GM19395 (cell line): ENCODE results near the gene KLF5.
A peak's percentile ranks its signal among the peaks of the same experiment; 100 is the strongest.
"Not testable (repeated sequence)": the region's sequence is repeated elsewhere in the genome, so short reads cannot be mapped to it uniquely, and the experiment has no call there.

ENCODE experiments used
- ATAC-seq: cut with Tn5 transposase; IDR thresholded peaks from one replicate; pipeline ENCODE4 v1.9.1; 2021; ENCODE audit warnings: mild to moderate bottlenecking, moderate library complexity; ENCODE audit not compliant: unreplicated experiment

The KLF5 gene

GRCh38 chr13:73058736-73059459 lies at the start of gene KLF5:
KLF5 (plus strand) TSS chr13:73059005; CDS start chr13:73059328, 323 bp downstream.
- ATAC-seq, result peak; percentile 95

DNA sequence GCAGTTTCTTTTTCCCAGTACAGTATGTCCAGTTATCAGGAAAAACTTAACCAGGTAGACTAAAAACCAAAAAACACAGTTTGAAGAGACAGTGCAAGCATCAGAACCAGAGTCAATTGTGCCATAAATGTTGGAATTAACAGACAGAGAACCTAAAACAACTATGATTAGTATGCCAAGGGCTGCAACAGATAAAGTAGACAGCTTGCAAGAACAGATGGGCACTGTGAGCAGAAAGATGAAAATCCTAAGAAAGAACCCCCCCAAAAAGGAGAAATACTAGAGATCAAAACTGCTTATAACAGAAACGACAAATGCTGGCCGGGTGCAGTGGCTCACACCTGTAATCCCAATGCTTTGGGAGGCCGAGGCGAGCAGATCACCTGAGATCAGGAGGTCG lies 47.1 kb upstream of the KLF5 start:
- no peak for ATAC-seq

GRCh38 chr13:73015805-73016204 lies 43.0 kb upstream of the KLF5 start:
- no peak for ATAC-seq

GRCh38 chr13:73018336-73018735 lies 40.5 kb upstream of the KLF5 start:
- ATAC-seq, result no peak

GRCh38 chr13:73025217-73026012 lies 33.4 kb upstream of the KLF5 start:
- ATAC-seq, result no peak

- ATAC-seq, result no peak
Observed at GRCh38 chr13:73034901-73035300, 23.9 kb upstream of the KLF5 start.

DNA sequence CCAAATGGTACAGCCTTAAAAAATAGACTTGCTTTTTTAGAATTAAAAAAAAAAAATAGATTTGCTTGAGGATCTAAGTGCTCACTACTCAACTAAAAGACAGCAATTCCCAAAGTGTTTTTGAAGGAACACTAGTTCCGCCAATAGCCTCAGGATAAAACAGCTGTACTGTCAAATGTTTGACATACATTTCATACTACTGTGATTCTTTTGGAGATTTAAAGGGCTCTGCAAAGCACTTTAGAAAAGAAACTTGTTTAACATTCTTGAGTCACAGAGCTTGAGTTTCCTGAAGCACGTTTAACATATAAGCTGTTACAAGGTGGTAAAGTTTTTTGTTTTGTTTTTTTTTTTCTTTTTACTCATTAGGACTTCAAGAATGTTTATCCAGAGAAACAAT lies 23.1 kb upstream of the KLF5 start:
- ATAC-seq, result no peak

DNA sequence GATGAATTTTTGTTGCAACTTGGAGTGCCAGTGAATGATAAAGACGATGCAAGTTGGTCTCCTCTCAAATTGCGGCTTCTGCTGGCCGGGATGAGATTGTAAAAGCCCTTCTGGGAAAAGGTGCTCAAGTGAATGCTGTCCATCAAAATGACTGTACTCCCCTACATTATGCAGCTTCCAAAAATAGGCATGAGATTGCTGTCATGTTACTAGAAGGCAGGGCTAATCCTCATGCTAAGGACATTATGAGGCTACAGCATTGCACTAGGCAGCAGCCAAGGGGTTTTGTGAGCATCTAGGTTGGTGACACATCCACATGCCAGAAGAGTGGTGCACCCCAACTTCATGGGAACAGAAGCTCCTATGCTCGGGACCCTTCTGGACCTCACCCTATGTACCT lies 22.2 kb upstream of the KLF5 start:
- no peak for ATAC-seq

- ATAC-seq, result no peak
Observed at GRCh38 chr13:73038064-73038463, 20.7 kb upstream of the KLF5 start.

DNA sequence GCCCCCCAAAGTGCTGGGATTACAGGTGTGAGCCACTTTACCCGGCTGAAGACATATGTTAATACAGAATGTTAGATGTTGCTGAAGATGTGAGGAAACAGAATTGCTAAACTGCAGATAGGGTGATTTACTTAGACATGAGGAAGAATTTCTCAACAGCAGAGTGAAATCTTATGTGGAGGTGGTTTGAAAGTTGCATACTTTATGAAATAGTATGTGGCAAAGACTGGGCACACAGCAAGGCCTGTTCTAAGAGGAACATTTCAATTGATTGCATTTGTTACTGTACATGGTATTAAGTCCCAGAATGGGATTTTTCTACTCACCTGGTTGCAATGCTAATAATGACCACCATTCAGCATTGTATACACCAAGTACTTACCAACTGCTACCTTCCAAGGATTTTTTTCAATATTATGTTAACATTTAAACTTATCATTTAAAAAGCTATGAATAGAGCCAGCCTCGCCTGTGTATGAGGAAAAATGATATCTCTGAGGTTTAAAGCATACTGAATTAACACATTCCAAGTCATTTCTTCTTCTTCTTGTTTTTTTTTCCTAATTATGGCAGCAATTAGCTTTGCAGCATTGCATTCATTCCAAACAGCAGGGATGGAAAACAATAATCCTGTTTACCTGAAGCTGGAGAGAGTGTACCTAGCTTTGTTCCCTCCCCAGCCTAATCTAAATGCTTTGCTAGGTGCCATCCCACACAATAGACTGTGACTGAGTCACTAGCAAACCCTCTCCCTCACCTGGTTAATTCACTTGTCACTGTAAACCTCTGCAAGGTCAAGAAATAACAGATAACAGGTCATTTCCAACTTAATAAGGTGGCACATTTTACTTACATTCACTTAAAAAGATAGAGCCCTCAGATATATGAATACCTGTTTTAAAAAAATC lies 19.4 kb upstream of the KLF5 start:
- ATAC-seq, result no peak

DNA sequence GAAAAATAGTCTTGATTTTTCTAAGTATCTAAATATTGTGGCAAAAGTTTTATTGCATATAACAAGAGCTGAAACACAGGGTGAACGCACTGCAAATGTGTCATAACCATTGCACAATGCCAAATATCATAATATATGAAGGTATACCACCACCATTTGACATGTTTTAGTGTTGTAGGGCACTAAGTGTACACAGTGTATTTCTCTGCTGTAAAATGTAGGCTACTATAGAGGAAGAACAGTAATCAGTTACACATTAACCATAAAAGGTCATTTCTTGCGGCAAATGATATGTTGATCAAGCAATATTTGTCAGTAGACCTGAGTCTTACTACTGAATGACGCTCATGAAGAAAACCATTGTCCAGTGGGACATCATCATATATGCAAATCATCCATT lies 18.3 kb upstream of the KLF5 start:
- no peak for ATAC-seq

DNA sequence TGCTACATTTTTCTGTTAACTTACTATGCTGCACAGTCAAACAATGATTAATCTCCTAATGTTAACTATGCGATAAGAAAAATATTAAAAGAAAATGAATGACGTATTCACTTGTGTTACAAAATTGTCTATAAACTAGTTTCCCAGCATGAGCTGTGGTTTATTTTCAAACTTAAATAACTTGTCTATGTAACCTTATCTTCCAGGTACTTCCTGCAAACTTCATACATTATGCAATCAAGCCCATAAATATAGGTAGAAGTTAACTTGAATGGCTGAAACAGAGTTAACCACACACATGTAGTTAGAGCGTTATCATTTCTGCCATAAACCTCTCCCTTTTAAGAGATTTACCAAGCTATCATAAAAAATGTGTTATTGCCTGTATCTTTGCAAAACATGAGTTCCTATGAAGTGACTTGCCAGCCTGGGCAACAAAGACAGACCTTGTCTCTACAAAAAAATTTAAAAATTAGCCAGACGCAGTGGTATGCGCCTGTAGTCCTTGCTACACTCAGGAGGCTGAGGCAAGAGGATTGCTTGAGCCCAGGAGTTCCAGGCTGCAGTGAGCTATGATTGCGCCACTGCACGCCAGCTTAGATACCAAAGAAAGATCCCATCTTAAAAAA lies 17.7 kb upstream of the KLF5 start:
- no peak for ATAC-seq

DNA sequence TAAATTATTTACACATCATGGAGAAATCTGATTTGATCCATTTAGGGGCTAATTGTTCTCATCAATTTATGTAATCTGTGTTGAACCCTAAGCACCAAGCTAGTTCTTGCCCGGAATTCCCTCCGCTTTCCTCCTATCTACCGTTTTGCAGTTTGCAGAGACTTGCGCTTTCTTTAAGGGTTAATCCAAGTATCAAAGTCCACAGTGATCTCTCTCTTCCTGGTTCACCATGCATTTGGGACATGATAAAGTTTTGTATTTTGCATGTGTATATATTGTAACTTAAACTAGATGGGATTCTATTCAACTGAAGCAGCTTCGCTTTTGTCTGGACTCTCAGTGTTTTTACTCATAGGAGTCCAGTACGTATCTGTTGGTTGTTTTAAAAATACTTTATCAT lies 13.8 kb upstream of the KLF5 start:
- no peak for ATAC-seq

DNA sequence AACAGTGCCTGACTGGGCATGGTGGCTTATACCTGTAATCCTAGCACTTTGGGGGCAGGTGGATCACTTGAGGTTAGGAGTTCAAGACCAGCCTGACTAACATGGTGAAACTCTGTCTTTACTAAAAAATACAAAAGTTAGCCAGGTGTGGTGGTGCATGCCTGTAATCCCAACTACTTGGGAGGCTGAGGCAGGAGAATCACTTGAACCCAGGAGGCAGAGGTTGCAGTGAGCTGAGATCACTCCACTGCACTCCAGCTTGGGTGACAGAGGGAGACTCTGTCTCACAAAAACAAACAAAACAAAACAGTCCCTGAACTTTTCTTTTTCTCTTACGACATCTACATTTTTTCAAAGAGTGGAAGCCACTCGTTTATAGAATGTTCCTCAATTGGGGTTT lies 10.2 kb upstream of the KLF5 start:
- ATAC-seq, result not testable (repeated sequence)

- ATAC-seq, result no peak
Observed at GRCh38 chr13:73054712-73055111, 4.1 kb upstream of the KLF5 start.

- no peak for ATAC-seq
Observed at GRCh38 chr13:73055813-73056564, 2.8 kb upstream of the KLF5 start.

GRCh38 chr13:73056565-73056962 lies 2.2 kb upstream of the KLF5 start:
- no peak for ATAC-seq

DNA sequence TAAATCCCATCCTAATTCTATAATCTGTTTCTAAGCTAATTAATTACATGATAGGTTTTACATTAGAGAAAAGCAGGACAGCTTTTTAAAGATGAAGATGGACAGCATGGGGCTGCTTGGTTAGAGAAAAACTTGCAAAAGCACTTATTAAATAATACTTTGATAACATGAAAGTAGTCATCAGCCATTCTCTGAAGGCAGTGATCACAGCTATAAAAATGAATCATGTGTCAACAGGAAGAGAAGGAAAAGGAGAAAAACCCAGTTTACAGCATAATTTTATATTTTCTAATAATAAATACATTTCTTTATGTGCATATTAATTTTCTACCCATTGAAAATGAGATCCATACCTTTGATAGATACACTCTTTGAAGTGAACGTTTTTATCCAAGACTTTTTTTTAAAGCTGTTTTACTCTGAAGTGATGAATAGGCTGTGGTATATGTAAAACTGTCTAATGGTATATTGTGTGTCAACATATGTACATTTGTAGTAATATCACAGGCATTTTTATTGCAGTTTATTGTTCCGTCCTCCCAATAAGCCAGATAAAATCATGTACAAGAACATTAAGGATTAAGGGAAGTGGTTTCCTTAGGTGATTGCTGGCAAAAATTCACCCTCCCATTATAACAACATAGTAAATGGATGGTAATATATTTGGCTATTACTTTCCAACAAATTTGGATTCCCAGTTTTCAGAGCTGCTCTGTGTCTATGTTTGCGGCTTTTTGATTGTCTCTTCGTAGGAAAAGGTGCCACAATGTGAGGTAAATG lies 1.3 kb upstream of the KLF5 start:
- ATAC-seq, result no peak

DNA sequence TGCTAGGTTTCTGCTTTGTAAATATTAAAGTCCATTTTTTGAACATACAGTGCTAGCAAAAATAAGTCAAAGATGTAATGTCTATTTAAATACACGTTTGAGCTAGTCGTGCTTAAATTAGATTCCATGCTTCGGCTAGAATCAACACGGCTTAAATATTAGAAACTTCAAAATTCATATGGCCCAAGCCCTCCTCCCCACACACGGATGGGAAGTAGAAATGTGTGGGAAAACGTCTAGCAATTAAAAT lies 816 bp upstream of the KLF5 start:
- ATAC-seq, result no peak

- ATAC-seq, result peak; percentile 37
Observed at GRCh38 chr13:73058432-73058735, 421 bp upstream of the KLF5 start.
